GM12878 (cell line): ENCODE results near the gene LRRC8D.

Source experiments
- TAF1 ChIP-seq: IDR thresholded peaks from 2 replicates; pipeline ENCODE4 v1.6.1; 2011; ENCODE audit warnings: mild to moderate bottlenecking, low read depth, low read length, borderline replicate concordance
- TF ChIP-seq, protein P1 (sequence below), 3 experiments: IDR thresholded peaks in 2 of 3; conservative IDR thresholded peaks in 1 of 3; 2 replicates each; pipeline ENCODE4 v1.5.1; 2011; ENCODE audit warnings: low read depth in 3 of 3, low read length in 3 of 3, mild to moderate bottlenecking in 3 of 3, control low read depth in 2 of 3, moderate library complexity in 2 of 3, inconsistent platforms in 1 of 3, mixed read lengths in 1 of 3; ENCODE audit not compliant: control insufficient read depth in 2 of 3, insufficient read depth in 1 of 3; ENCODE audit errors: extremely low read depth in 1 of 3

DNA sequence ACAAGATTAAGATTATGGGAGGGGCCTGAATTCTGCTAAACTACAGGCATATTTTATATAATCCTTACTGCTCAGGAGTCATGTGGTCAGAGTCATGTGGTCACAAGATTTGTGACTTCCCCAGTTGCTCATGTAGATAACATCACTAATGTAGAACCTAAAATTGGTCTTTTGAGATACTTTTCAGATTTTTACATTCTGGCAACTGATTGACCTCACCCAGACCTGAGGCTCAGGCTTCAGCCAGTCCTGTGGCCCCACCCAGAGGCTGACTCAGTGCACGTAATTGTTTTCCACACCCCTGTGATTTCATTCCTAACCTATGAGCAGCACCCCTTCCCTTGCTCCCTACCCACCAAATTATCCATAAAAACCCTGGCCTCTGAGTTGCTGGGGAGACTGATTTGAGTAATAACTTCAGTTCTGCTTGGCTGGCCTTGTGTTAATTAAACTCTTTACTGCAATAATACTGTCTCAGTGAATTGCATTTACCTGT, 132.3 kb downstream of the LRRC8D start:
- TF ChIP-seq, protein P1, sequence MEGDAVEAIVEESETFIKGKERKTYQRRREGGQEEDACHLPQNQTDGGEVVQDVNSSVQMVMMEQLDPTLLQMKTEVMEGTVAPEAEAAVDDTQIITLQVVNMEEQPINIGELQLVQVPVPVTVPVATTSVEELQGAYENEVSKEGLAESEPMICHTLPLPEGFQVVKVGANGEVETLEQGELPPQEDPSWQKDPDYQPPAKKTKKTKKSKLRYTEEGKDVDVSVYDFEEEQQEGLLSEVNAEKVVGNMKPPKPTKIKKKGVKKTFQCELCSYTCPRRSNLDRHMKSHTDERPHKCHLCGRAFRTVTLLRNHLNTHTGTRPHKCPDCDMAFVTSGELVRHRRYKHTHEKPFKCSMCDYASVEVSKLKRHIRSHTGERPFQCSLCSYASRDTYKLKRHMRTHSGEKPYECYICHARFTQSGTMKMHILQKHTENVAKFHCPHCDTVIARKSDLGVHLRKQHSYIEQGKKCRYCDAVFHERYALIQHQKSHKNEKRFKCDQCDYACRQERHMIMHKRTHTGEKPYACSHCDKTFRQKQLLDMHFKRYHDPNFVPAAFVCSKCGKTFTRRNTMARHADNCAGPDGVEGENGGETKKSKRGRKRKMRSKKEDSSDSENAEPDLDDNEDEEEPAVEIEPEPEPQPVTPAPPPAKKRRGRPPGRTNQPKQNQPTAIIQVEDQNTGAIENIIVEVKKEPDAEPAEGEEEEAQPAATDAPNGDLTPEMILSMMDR (IDR thresholded peaks at IDR 0.05 in 2 of 3, conservative IDR thresholded peaks at IDR 0.05 in 1 of 3; ENCODE audit: control insufficient read depth in 2 of 3, extremely low read depth in 1 of 3, insufficient read depth in 1 of 3, low read depth in 3 of 3, low read length in 3 of 3): peak; percentile 13 to 57 (median 37); a peak in 4 of 6 replicates
- TF ChIP-seq TAF1: no peak
